ENCODE measurements around the gene DUSP6. TPM values are rescaled to one million over a fixed set of nuclear protein-coding genes. Genes with fewer than 3 reads are reported as not detected.
A peak's percentile ranks its signal among the peaks of the same experiment; 100 is the strongest.

The DUSP6 gene
- total and polyA plus RNA-seq, 2 of the 13 experiments (the other 11 are each of a cell fraction or from before 2014, with no cell fraction given), result 40.9 to 161 TPM

- TF ChIP-seq ZNF503 (CRISPR knock-in tag; IDR thresholded peaks at IDR 0.05) (peak; percentile 71; the same call in 1 of the 2 replicates), SIN3B (IDR thresholded peaks at IDR 0.05; ENCODE audit: low read length) (no peak), ZNF770 (CRISPR knock-in tag; IDR thresholded peaks at IDR 0.05) (no peak), STAG1 (CRISPR knock-in tag; IDR thresholded peaks at IDR 0.05) (peak; percentile 23), GFI1 (CRISPR knock-in tag; IDR thresholded peaks at IDR 0.05; ENCODE audit: borderline replicate concordance) (no peak), ZNF512 (CRISPR knock-in tag; IDR thresholded peaks at IDR 0.05) (no peak), ZBTB10 (CRISPR knock-in tag; IDR thresholded peaks at IDR 0.05; ENCODE audit: borderline replicate concordance) (peak; percentile 91; the same call in 1 of the 2 replicates), ZNF713 (CRISPR knock-in tag; IDR thresholded peaks at IDR 0.05) (no peak), ZNF326 (CRISPR knock-in tag; IDR thresholded peaks at IDR 0.05; ENCODE audit: borderline replicate concordance) (no peak; the same call in 1 of the 2 replicates), ZNF670 (CRISPR knock-in tag; IDR thresholded peaks at IDR 0.05; ENCODE audit: borderline replicate concordance) (peak; percentile 20; the same call in 1 of the 2 replicates), ELF3 (CRISPR knock-in tag; IDR thresholded peaks at IDR 0.05) (peak; percentile 71), SP4 (CRISPR knock-in tag; IDR thresholded peaks at IDR 0.05) (0 out of 2 replicates have a peak, but pooled peaks have one; percentile 11), TCF7 (IDR thresholded peaks at IDR 0.05; ENCODE audit: low read depth) (peak; percentile 85), TP53 (CRISPR knock-in tag; conservative IDR thresholded peaks at IDR 0.05) (no peak), HOXA3 (CRISPR knock-in tag; IDR thresholded peaks at IDR 0.05) (no peak; the same call in 1 of the 2 replicates), SNAI1 (CRISPR knock-in tag; IDR thresholded peaks at IDR 0.05; ENCODE audit: borderline replicate concordance) (peak; percentile 26; the same call in 1 of the 2 replicates), ELF1 (CRISPR knock-in tag; IDR thresholded peaks at IDR 0.05) (peak; percentile 73; the same call in 1 of the 2 replicates), ZSCAN30 (CRISPR knock-in tag; IDR thresholded peaks at IDR 0.05) (no peak), ZNF383 (CRISPR knock-in tag; IDR thresholded peaks at IDR 0.05; ENCODE audit: borderline replicate concordance) (no peak)
Measured at GRCh38 chr12:89353823-89354611, 1.7 kb upstream of the DUSP6 start (continued).
